Measurements from ENCODE around the gene CLEC4D. TPM values are rescaled to one million over a fixed set of nuclear protein-coding genes. Genes with fewer than 3 reads are reported as not detected.
A peak's percentile ranks its signal among the peaks of the same experiment; 100 is the strongest.
"Not testable (repeated sequence)": the region's sequence is repeated elsewhere in the genome, so short reads cannot be mapped to it uniquely, and the experiment has no call there.

CLEC4D gene
- total RNA-seq, 1 experiment from 2014 or later, result not detected

DNA sequence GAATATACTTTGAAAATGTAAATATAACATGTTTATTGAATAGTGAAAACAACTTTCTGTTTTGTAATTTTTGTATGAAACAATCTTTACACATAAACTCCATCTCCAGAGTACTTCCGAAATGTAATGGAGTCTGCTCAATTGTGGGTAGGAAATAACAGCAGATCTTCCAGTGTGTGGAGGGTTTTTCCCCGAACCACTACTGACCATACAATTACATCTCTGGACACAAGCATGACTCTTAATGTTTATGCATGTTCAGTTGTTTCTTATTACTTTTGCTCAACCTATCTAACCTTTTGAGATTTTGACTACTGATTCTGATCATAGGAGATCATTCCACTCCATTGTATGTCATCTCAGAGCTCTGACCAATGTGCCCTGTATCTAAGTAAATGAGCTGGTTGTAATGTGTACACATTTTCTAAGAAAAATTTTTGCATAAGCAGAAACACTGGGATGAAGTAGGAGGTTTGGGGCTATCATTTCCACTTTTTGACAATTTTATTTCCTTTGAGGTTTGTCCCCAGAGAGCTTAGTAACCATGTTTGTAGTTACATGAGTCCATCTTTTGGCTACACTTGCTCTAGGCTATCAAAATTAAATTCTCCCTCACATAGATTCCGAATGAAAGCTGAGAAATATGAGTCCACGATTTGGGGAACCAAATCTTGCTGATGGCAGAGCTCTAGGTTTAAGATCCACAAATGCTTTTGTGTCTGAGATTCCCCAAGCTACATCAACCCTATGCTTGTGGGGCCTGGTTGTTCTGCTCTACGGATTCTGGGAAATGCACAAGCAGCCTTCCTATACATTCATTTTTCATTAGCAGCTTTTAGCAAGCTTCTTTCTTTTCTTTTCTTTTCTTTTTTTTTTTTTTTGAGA is 21.4 kb upstream of the CLEC4D start:
- no peaks in the 10 kb centered on the region for H4K20me1 ChIP-seq (ENCODE audit: insufficient read depth, low read depth, low read length)
- no peaks in the 10 kb centered on the region for H3K9me2 ChIP-seq (replicated peaks; ENCODE audit: insufficient read depth, low read length)
- H2AFZ ChIP-seq (ENCODE audit: low read length), result no peak overlapping the region
- no peak for DNase-seq
- H3K27me3 ChIP-seq (ENCODE audit: low read length), result no peaks in the 10 kb centered on the region
- no peaks in the 10 kb centered on the region for H3K79me2 ChIP-seq (ENCODE audit: low read length)
- H3K9me3 ChIP-seq (ENCODE audit: low read length), result no peaks in the 10 kb centered on the region
- H3K36me3 ChIP-seq (ENCODE audit: insufficient read depth, low read length), result no peaks in the 10 kb centered on the region
- no peak overlapping the region for H3K4me3 ChIP-seq (ENCODE audit: low read length)
- no peak overlapping the region for H3K9ac ChIP-seq (ENCODE audit: low read length)
- H3K27ac ChIP-seq (ENCODE audit: low read length), result no peak overlapping the region
- no peak overlapping the region for H3K4me2 ChIP-seq (ENCODE audit: low read depth, low read length, poor library complexity, severe bottlenecking)
- H3K4me1 ChIP-seq (ENCODE audit: low read length), result peaks cover 3% of the 10 kb centered on the region; the same call in 1 of the 2 replicates

DNA sequence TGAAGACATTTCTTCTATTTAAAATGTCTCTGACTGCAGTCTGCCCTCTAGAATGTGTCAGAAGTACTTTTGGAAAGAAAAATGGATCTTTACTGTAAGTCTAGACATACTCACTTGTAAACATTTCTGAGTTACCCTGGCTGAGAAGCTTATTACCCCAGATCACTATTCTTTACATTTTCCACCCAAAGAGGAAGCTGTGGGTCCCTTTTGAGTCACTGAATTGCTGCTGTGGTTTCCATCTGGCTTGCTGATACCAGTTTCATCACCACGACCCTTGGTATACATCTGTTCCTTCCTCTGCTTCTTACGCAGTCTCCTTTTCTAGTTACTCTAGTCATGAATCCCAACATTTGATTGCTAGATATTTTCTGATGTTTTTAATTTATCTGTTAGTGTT is 20.2 kb upstream of the CLEC4D start:
- H3K4me1 ChIP-seq (ENCODE audit: low read length), result peaks cover 3% of the 10 kb centered on the region; the same call in 1 of the 2 replicates
- H4K20me1 ChIP-seq (ENCODE audit: insufficient read depth, low read depth, low read length), result no peaks in the 10 kb centered on the region
- H3K27me3 ChIP-seq (ENCODE audit: low read length), result no peaks in the 10 kb centered on the region
- no peak overlapping the region for H2AFZ ChIP-seq (ENCODE audit: low read length)
- H3K9me2 ChIP-seq (replicated peaks; ENCODE audit: insufficient read depth, low read length), result no peaks in the 10 kb centered on the region
- no peaks in the 10 kb centered on the region for H3K79me2 ChIP-seq (ENCODE audit: low read length)
- H3K36me3 ChIP-seq (ENCODE audit: insufficient read depth, low read length), result no peaks in the 10 kb centered on the region
- no peak overlapping the region for H3K27ac ChIP-seq (ENCODE audit: low read length)
- DNase-seq, result peak; percentile 44
- H3K4me3 ChIP-seq (ENCODE audit: low read length), result no peak overlapping the region
- H3K4me2 ChIP-seq (ENCODE audit: low read depth, low read length, poor library complexity, severe bottlenecking), result no peak overlapping the region
- H3K9ac ChIP-seq (ENCODE audit: low read length), result no peak overlapping the region
- H3K9me3 ChIP-seq (ENCODE audit: low read length), result no peaks in the 10 kb centered on the region

- H3K27me3 ChIP-seq (ENCODE audit: low read length); H3K9me3 ChIP-seq (ENCODE audit: low read length); H3K9ac ChIP-seq (ENCODE audit: low read length); H3K36me3 ChIP-seq (ENCODE audit: insufficient read depth, low read length); H3K27ac ChIP-seq (ENCODE audit: low read length); H3K9me2 ChIP-seq (replicated peaks; ENCODE audit: insufficient read depth, low read length); H3K4me3 ChIP-seq (ENCODE audit: low read length); H3K4me1 ChIP-seq (ENCODE audit: low read length); H2AFZ ChIP-seq (ENCODE audit: low read length); H4K20me1 ChIP-seq (ENCODE audit: insufficient read depth, low read depth, low read length); H3K79me2 ChIP-seq (ENCODE audit: low read length); DNase-seq; H3K4me2 ChIP-seq (ENCODE audit: low read depth, low read length, poor library complexity, severe bottlenecking): not testable (repeated sequence)
Measured at GRCh38 chr12:8495671-8496070, 17.6 kb upstream of the CLEC4D start.

DNA sequence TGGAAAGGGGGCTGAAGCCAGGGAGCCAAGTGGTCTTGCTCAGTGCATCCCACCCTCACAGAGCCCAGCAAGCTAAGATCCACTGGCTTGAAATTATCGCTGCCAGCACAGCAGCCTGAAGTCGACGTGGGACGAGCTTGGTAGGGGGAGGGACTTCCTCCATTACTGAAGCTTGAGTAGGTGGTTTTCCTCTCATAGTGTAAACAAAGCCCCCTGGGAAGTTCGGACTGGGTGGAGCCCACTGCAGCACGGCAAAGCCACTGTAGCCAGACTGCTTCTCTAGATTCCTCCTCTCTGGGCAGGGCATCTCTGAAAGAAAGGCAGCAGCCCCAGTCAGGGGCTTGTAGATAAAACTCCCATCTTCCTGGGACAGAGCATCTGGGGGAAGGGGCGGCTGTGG is 17.2 kb upstream of the CLEC4D start:
- H3K27me3 ChIP-seq (ENCODE audit: low read length); H3K9me3 ChIP-seq (ENCODE audit: low read length); H3K79me2 ChIP-seq (ENCODE audit: low read length); H3K4me2 ChIP-seq (ENCODE audit: low read depth, low read length, poor library complexity, severe bottlenecking); H3K27ac ChIP-seq (ENCODE audit: low read length); DNase-seq; H3K9me2 ChIP-seq (replicated peaks; ENCODE audit: insufficient read depth, low read length); H4K20me1 ChIP-seq (ENCODE audit: insufficient read depth, low read depth, low read length); H3K36me3 ChIP-seq (ENCODE audit: insufficient read depth, low read length); H3K9ac ChIP-seq (ENCODE audit: low read length); H2AFZ ChIP-seq (ENCODE audit: low read length); H3K4me1 ChIP-seq (ENCODE audit: low read length); H3K4me3 ChIP-seq (ENCODE audit: low read length): not testable (repeated sequence)

GRCh38 chr12:8499616-8500015 is 13.7 kb upstream of the CLEC4D start:
- no peaks in the 10 kb centered on the region for H3K79me2 ChIP-seq (ENCODE audit: low read length)
- H3K4me3 ChIP-seq (ENCODE audit: low read length), result no peak overlapping the region
- H3K4me1 ChIP-seq (ENCODE audit: low read length), result peaks cover 9% of the 10 kb centered on the region
- no peaks in the 10 kb centered on the region for H4K20me1 ChIP-seq (ENCODE audit: insufficient read depth, low read depth, low read length)
- peak; percentile 46 for DNase-seq
- no peak overlapping the region for H3K4me2 ChIP-seq (ENCODE audit: low read depth, low read length, poor library complexity, severe bottlenecking)
- H3K27me3 ChIP-seq (ENCODE audit: low read length), result no peaks in the 10 kb centered on the region
- no peaks in the 10 kb centered on the region for H3K36me3 ChIP-seq (ENCODE audit: insufficient read depth, low read length)
- H3K9ac ChIP-seq (ENCODE audit: low read length), result no peak overlapping the region
- no peaks in the 10 kb centered on the region for H3K9me3 ChIP-seq (ENCODE audit: low read length)
- no peak overlapping the region for H3K27ac ChIP-seq (ENCODE audit: low read length)
- H3K9me2 ChIP-seq (replicated peaks; ENCODE audit: insufficient read depth, low read length), result no peaks in the 10 kb centered on the region
- no peak overlapping the region for H2AFZ ChIP-seq (ENCODE audit: low read length)

DNA sequence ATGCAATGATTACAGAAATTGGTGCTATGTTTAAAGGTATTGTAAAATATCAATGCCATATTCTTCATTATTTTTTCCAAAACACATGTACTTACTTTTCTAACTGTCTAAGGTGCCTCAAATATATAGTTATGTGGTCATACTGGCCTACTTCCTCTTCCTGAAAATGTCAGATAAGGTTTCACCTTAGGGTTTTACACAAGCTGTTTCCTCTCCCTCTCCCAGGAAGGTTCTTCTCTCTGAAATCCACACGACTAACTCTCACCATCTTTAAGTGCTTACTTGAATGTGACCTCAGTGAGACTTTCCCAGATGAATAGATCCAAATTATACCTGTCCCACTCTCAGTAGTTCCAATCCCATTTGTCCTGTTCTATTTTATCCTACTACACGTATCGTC is 11.6 kb upstream of the CLEC4D start:
- Histone ChIP-seq H3K9ac (ENCODE audit: low read length) (no peak overlapping the region), H4K20me1 (ENCODE audit: insufficient read depth, low read depth, low read length) (no peaks in the 10 kb centered on the region), H3K9me3 (ENCODE audit: low read length) (no peaks in the 10 kb centered on the region), H2AFZ (ENCODE audit: low read length) (peak overlapping the region; percentile 42; the same call in 1 of the 2 replicates), H3K27ac (ENCODE audit: low read length) (no peak overlapping the region), H3K4me3 (ENCODE audit: low read length) (no peak overlapping the region), H3K4me1 (ENCODE audit: low read length) (peaks cover 9% of the 10 kb centered on the region), H3K9me2 (replicated peaks; ENCODE audit: insufficient read depth, low read length) (no peaks in the 10 kb centered on the region), H3K36me3 (ENCODE audit: insufficient read depth, low read length) (no peaks in the 10 kb centered on the region), H3K27me3 (ENCODE audit: low read length) (no peaks in the 10 kb centered on the region), H3K4me2 (ENCODE audit: low read depth, low read length, poor library complexity, severe bottlenecking) (no peak overlapping the region), H3K79me2 (ENCODE audit: low read length) (no peaks in the 10 kb centered on the region)
- peak; percentile 56 for DNase-seq

DNA sequence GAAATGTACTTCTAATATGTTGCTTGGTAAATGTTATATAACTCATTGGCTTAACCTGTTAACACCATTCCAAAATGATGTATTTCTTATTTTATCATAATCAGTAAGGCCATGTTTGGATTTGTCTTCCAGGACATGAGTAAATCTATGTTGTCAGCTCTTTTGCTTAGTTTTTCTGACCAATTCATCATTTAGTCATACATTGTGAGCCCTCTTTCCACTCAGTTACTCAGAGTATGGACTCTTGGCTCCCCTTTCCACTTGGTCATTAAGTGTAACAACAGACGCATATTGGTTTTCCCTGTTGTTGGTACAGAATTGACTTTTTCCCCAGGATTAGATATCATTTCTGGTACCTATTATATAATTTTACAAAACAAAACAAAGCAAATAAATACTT is 9.0 kb upstream of the CLEC4D start:
- no peak overlapping the region for H3K4me2 ChIP-seq (ENCODE audit: low read depth, low read length, poor library complexity, severe bottlenecking)
- no peak overlapping the region for H3K4me3 ChIP-seq (ENCODE audit: low read length)
- H3K36me3 ChIP-seq (ENCODE audit: insufficient read depth, low read length), result no peaks in the 10 kb centered on the region
- DNase-seq, result no peak
- H3K4me1 ChIP-seq (ENCODE audit: low read length), result peaks cover 15% of the 10 kb centered on the region
- H3K27me3 ChIP-seq (ENCODE audit: low read length), result no peaks in the 10 kb centered on the region
- no peak overlapping the region for H3K9ac ChIP-seq (ENCODE audit: low read length)
- no peak overlapping the region for H2AFZ ChIP-seq (ENCODE audit: low read length)
- no peaks in the 10 kb centered on the region for H3K9me2 ChIP-seq (replicated peaks; ENCODE audit: insufficient read depth, low read length)
- no peaks in the 10 kb centered on the region for H4K20me1 ChIP-seq (ENCODE audit: insufficient read depth, low read depth, low read length)
- H3K9me3 ChIP-seq (ENCODE audit: low read length), result no peaks in the 10 kb centered on the region
- no peak overlapping the region for H3K27ac ChIP-seq (ENCODE audit: low read length)
- H3K79me2 ChIP-seq (ENCODE audit: low read length), result no peaks in the 10 kb centered on the region

GRCh38 chr12:8507596-8507995 is 5.7 kb upstream of the CLEC4D start:
- Histone ChIP-seq H3K4me3 (ENCODE audit: low read length) (no peak overlapping the region), H3K9me2 (replicated peaks; ENCODE audit: insufficient read depth, low read length) (no peaks in the 10 kb centered on the region), H3K4me1 (ENCODE audit: low read length) (peaks cover 15% of the 10 kb centered on the region), H3K9ac (ENCODE audit: low read length) (no peak overlapping the region), H3K27me3 (ENCODE audit: low read length) (no peaks in the 10 kb centered on the region), H3K9me3 (ENCODE audit: low read length) (no peaks in the 10 kb centered on the region), H3K79me2 (ENCODE audit: low read length) (no peaks in the 10 kb centered on the region), H4K20me1 (ENCODE audit: insufficient read depth, low read depth, low read length) (no peaks in the 10 kb centered on the region), H2AFZ (ENCODE audit: low read length) (no peak overlapping the region), H3K27ac (ENCODE audit: low read length) (no peak overlapping the region), H3K4me2 (ENCODE audit: low read depth, low read length, poor library complexity, severe bottlenecking) (no peak overlapping the region), H3K36me3 (ENCODE audit: insufficient read depth, low read length) (no peaks in the 10 kb centered on the region)
- no peak for DNase-seq
